SK-N-DZ (cell line): ENCODE results near the gene CASQ2.

Experiments
- DNase-seq: peaks from one replicate; pipeline ENCODE4 v3.0.0-alpha.2; 2015; ENCODE audit warnings: low spot score

Gene CASQ2

DNA sequence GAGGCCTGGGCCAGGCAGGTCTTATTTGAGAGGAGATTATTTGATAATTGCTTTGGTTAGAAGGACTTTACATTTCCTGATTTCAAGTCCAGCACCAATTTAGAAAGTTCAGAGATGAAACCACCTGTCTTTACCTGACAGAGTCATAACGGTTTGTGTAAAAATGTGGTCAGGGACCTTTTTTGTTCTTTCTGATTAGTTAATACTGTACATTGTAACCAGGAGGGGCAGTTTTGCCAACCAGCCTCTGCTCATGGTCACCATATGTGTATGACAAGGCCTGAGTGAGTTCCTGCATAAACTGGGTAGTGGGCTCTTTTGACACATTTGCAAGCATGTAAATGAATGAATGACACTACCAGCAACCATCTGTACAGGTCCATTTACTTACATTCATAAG, 70.9 kb downstream of the CASQ2 start:
- no peak for DNase-seq

GRCh38 chr1:115694805-115695204, 73.7 kb downstream of the CASQ2 start:
- no peak for DNase-seq

DNA sequence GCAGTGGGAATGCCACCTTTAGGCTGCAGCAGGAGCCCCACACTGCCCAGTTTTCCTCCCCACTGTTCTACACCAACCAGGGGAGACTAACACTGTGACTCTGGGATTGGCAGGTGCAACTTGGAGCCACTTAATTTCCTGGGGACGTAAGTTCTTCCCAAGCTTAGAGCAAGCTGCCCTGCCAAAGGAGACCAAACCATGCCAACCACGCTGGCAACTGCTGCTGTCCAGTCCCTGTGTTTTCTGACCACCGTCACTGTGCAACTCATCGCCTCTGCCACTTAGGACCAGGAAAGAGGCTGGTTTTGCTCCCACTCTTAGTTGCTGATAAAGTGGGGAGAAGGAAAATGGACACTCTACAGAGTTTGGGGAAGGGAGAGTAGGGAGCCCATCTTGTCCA, 76.3 kb downstream of the CASQ2 start:
- no peak for DNase-seq

GRCh38 chr1:115690972-115691371, 77.5 kb downstream of the CASQ2 start:
- no peak for DNase-seq

GRCh38 chr1:115687744-115688143, 80.8 kb downstream of the CASQ2 start:
- no peak for DNase-seq

GRCh38 chr1:115685029-115685705, 83.3 kb downstream of the CASQ2 start:
- no peak for DNase-seq

GRCh38 chr1:115682792-115683191, 85.7 kb downstream of the CASQ2 start:
- no peak for DNase-seq

DNA sequence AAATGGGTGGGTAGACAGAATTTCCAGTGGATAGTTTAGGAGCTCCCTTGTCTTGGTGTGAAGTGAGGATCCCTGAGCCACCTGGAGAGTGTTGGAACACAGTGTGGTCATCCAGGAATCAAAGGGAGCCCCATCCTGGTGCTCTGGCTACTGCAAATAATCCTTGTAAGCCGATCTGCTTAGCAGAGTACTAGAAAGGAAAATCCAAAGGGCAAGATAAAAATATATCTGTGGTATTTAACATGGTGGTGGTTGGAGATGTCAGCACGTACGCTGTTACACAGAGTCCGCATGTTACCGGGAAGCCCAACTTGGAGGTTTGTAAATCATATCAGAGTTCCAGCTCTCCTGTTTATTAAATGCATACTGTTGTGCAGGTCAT, 87.8 kb downstream of the CASQ2 start:
- no peak for DNase-seq

- DNase-seq, result no peak
Observed at GRCh38 chr1:115679141-115679611, 89.3 kb downstream of the CASQ2 start.

- no peak for DNase-seq
Observed at GRCh38 chr1:115678141-115678540, 90.4 kb downstream of the CASQ2 start.

GRCh38 chr1:115677565-115677964, 90.9 kb downstream of the CASQ2 start:
- DNase-seq, result no peak

GRCh38 chr1:115677182-115677555, 91.3 kb downstream of the CASQ2 start:
- DNase-seq, result no peak

GRCh38 chr1:115676498-115677181, 91.9 kb downstream of the CASQ2 start:
- DNase-seq, result no peak

DNA sequence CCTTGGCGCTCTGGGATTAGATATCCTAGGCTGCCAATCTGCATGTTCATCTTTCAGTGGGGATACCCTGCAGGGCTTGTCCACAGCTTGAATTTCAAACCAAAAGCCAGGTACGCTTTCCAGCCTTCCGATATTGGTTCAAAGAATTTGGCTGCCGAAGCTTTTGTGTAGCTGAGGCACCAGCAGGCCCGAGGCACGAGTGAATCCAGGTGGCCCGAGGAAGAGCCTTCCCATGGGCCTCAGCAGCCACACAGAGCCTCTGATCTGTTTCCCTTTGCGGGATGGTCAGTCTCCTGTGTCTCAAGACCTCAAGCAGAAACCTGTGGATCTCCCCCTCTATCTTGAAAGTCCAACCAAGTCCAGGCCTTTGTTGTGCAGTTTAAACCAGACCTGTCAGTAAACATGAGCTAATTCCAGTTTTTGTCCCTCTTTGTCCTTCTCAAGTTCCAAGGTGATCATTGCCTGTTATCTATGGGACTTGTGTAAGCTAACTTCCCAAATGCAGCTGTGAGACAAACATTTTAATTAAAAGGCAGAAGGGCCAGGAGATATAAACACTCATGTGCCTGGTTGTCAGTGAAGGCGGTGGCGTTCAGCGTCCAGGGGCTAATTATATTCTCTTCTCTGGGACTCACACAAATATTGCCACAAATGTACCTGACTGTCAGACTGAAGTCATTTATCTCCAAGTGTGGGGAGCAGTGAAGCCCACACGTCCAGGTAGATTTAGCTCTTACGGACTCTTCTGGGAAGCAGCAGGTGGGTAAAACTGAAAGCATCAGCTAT, 96.1 kb downstream of the CASQ2 start:
- DNase-seq, result no peak

DNA sequence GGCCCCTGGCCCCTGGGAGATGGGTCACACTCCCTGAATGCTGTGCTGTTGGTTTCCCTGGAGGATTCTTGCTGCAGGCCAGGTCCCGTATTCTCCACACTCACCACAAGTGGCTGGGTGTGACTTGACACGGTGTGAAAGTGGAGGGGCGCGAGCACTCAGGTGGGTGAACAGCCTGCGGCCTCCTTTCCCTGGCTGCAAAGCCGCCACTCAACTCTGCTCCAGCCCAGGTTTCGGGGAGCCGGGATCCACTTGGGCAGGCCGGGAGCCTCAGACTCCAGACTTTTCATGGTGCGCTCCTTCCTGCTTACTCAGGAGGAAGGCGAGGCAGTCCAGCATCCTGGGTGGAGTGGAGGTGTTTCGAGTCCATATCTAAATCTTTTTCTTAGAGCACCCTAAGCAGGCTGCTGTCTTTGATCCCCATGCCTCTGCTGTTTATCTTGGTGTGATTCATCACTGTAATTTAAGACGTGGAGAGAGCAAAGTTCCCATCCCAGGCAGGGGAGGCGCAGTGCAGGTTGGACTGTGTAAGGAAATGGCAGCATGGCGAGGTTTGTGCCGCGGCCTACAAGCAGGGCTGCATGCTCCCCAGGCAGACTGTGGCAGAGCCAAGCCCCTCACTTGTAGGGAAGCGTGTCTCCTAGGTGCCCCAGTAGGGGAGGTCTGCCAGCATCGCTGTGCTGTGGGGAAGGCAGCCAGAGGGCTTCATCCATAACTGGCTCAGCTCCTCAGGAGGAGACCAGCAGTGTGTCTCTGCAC, 97.2 kb downstream of the CASQ2 start:
- DNase-seq, result no peak

- no peak for DNase-seq
Observed at GRCh38 chr1:115670476-115671175, 97.9 kb downstream of the CASQ2 start.

- no peak for DNase-seq
Observed at GRCh38 chr1:115669886-115670285, 98.6 kb downstream of the CASQ2 start.

DNA sequence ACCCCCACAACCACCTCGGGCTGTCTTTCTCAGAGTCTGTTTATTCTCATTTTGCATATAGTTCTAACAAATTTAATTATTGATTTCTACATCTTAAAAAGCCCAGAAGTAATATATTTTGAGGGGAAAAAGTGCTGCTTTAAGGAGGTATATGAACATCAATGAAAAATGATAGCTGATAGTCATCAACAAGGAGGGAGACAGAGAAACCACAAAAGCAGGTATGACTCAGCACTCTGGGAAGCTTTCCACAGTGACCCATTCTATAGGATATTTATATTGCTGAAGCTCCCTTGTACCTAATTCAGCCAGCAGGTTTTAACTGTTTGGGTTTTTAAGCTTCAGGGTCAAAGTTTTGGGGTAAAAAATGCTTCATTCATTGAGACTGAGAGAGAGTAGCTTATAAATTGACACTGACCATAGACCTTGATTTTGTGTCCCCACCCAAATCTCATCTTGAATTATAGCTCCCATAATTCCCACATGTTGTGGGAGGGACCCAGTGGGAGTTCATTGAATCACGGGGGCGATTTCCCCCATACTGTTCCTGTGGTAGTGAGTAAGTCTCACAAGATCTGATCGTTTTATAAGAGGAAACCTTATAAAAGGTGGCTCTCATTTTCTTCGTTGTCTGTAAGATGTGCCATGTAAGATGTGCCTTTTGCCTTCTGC, 99.4 kb downstream of the CASQ2 start:
- peak; percentile 15 for DNase-seq

DNA sequence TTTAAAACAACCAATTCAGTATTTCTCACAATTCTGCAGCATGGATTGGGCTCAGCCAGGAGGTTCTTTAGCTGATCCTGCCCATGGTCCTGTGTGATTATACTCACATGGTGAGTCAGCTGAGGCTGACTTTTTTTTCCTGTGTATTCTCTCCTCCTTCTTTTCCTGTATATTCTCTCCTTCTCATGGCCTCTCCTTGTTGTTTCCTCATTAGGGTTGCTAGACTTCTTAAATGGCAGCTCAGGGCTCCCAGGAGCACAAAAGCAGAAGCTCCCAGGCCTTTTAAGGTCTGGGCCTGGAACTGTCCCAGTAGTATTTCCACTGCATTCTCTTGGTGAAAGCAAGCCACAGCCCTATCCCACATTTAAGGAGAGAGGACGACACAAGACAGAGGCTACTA, 99.9 kb downstream of the CASQ2 start:
- DNase-seq, result no peak

DNA sequence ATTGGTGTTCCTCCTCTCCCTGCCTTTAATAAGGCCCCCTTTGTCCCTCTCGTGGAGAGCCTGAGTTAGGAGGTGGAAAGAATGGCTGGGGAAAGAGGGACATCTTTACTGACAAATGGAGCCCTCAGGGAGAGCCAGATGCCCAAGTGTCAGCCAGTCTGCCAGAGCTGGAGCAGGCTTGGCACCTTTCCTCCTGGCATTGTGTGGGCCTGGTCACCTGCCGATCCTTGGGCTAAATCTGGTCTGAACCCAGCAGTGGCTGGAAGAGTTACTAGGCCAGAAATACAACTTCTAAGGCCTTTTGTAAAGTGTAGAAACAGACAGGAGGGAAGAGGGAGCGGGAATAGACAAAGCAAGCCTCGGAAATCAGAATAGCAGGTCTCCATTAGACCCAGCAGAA, 101.8 kb downstream of the CASQ2 start:
- no peak for DNase-seq

- DNase-seq, result no peak
Observed at GRCh38 chr1:115666206-115666605, 102.3 kb downstream of the CASQ2 start.
